K562 (cell line): ENCODE measurements around the gene POLR3A. TPM values are rescaled to one million over a fixed set of nuclear protein-coding genes. Genes with fewer than 3 reads are reported as not detected.

Experiments
- ATAC-seq: fragments of 200-7000 bp; cut with Tn5 transposase; 3 replicates; pipeline ENCODE4 v1.9.1; 2020; ENCODE audit warnings: moderate library complexity
- BruUV-seq: library from RNA; stranded (reverse); fragments of 400-500 nt; replicated peaks from 2 replicates; lab custom pipeline; 2021; lab: Mats Ljungman, UMichigan
- CTCF ChIA-PET: fragments of 300-600 bp; formaldehyde crosslinking; extraction: SDS; loops from one replicate; lab custom pipeline; 2021; ENCODE audit warnings: low intra/inter-chr PET ratio; lab: Yijun Ruan, JAX
- POLR2A ChIA-PET: fragments of 300-600, 350-650 bp; sonication (Branson Sonifier 250); formaldehyde crosslinking; extraction: SDS; loops from one replicate; lab custom pipeline; 2021; ENCODE audit warnings: antibody characterized with exemption, inconsistent platforms; lab: Yijun Ruan, JAX
- DNase-seq, 4 experiments: peaks; one replicate each; pipeline versions ENCODE4 v3.0.0 to v3.0.0-alpha.2; 2011 to 2018; ENCODE audit warnings: low spot score in 3 of 4, mixed read lengths in 3 of 4; ENCODE audit errors: extremely low read depth in 1 of 4
- FAIRE-seq: peaks from 2 replicates; lab custom pipeline; 2011; peaks lifted over from hg19 to GRCh38; lab: Jason Lieb, UNC
- H2AFZ ChIP-seq: 2 replicates; pipeline ENCODE4 v1.6.0; 2011; ENCODE audit warnings: low read depth, low read length, control low read depth, inconsistent platforms
- H3K27ac ChIP-seq: fragments of 200-600 bp; 3 replicates; pipeline ENCODE4 v1.8.0; 2011; ENCODE audit warnings: low read depth, mild to moderate bottlenecking, control low read depth, inconsistent platforms, low read length, moderate library complexity, mixed read lengths; ENCODE audit errors: extremely low read depth
- H3K27me3 ChIP-seq, 2 experiments: fragments of 300-600 bp in 1 of 2; 2 replicates in 1 of 2; 3 replicates in 1 of 2; pipeline versions ENCODE4 v1.6.0 to v1.8.0; 2011; ENCODE audit warnings: inconsistent platforms in 2 of 2, low read length in 2 of 2, mild to moderate bottlenecking in 1 of 2, mixed read lengths in 1 of 2, moderate library complexity in 1 of 2; ENCODE audit not compliant: control insufficient read depth in 2 of 2, insufficient read depth in 2 of 2
- H3K36me3 ChIP-seq: fragments of 300-600 bp; 3 replicates; pipeline ENCODE4 v1.8.0; 2011; ENCODE audit warnings: mild to moderate bottlenecking, low read length, inconsistent platforms; ENCODE audit not compliant: control insufficient read depth, insufficient read depth
- H3K4me1 ChIP-seq, 2 experiments: fragments of 200-600 bp in 1 of 2; replicated peaks in 1 of 2; 2 replicates in 1 of 2; 3 replicates in 1 of 2; pipeline versions ENCODE4 v1.5.1 to v1.8.0; 2011; ENCODE audit warnings: inconsistent platforms in 2 of 2, low read length in 2 of 2, mild to moderate bottlenecking in 1 of 2, mixed read lengths in 1 of 2, moderate library complexity in 1 of 2; ENCODE audit not compliant: control insufficient read depth in 2 of 2, insufficient read depth in 2 of 2
- H3K4me2 ChIP-seq: 2 replicates; pipeline ENCODE4 v1.6.1; 2011; ENCODE audit warnings: low read length, control low read depth, inconsistent platforms, mixed read lengths; ENCODE audit not compliant: insufficient read depth
- H3K4me3 ChIP-seq: fragments of 200-600 bp; sonication (generic), shearing (Covaris generic); 2 replicates; pipeline ENCODE4 v1.5.1; 2016; ENCODE audit warnings: control low read depth, inconsistent platforms
- H3K79me2 ChIP-seq: fragments of 200-600 bp; 3 replicates; pipeline ENCODE4 v1.8.0; 2011; ENCODE audit warnings: low read length, inconsistent platforms; ENCODE audit not compliant: control insufficient read depth, insufficient read depth
- H3K9ac ChIP-seq, 2 experiments: 2 replicates each; pipeline versions ENCODE4 v1.6.0 to v1.6.1; 2011; ENCODE audit warnings: low read depth in 2 of 2, low read length in 2 of 2, control low read depth in 1 of 2, inconsistent platforms in 1 of 2, mild to moderate bottlenecking in 1 of 2, mixed read lengths in 1 of 2; ENCODE audit not compliant: insufficient read depth in 1 of 2
- H3K9me1 ChIP-seq: one replicate; pipeline ENCODE4 v1.6.0; 2011; ENCODE audit warnings: inconsistent platforms, mild to moderate bottlenecking, low read length, moderate library complexity; ENCODE audit not compliant: control insufficient read depth, insufficient read depth
- H3K9me3 ChIP-seq: replicated peaks from 2 replicates; pipeline ENCODE4 v1.5.1; 2011; ENCODE audit warnings: low read depth, low read length, inconsistent platforms; ENCODE audit not compliant: control insufficient read depth, insufficient read depth
- H4K20me1 ChIP-seq: replicated peaks from 2 replicates; pipeline ENCODE4 v1.6.1; 2011; ENCODE audit warnings: low read length, inconsistent platforms, mixed read lengths; ENCODE audit not compliant: control insufficient read depth, insufficient read depth
- ATF6 ChIP-seq: sonication (generic); formaldehyde crosslinking; IDR thresholded peaks from 2 replicates; pipeline ENCODE4 v1.4.0; 2020; ENCODE audit warnings: mild to moderate bottlenecking, missing genetic modification reagents
- CGGBP1 ChIP-seq: fragments of 250-450 bp; sonication (Bioruptor Pico); IDR thresholded peaks from 2 replicates; pipeline ENCODE4 v1.9.0; 2021; ENCODE audit warnings: mild to moderate bottlenecking
- COPS2 ChIP-seq: fragments of 450-650 bp; conservative IDR thresholded peaks from 2 replicates; pipeline ENCODE4 v1.6.1; 2016; ENCODE audit warnings: mild to moderate bottlenecking, moderate library complexity
- CSDE1 ChIP-seq, 2 experiments: fragments of 450-650 bp; IDR thresholded peaks; 2 replicates each; pipeline ENCODE4 v1.6.1; 2016; ENCODE audit warnings: mild to moderate bottlenecking in 1 of 2
- CTBP1 ChIP-seq: fragments of 450-650 bp; IDR thresholded peaks from 2 replicates; pipeline ENCODE4 v1.6.1; 2016; ENCODE audit warnings: borderline replicate concordance
- FOXO4 ChIP-seq: fragments of 450-650 bp; formaldehyde crosslinking; IDR thresholded peaks from 2 replicates; pipeline ENCODE4 v1.4.0; 2020; ENCODE audit warnings: mild to moderate bottlenecking, moderate library complexity
- GABPB1 ChIP-seq: sonication (generic); formaldehyde crosslinking; IDR thresholded peaks from 2 replicates; pipeline ENCODE4 v1.8.0; 2022; ENCODE audit warnings: mild to moderate bottlenecking, missing genetic modification reagents
- KAT8 ChIP-seq: fragments of 450-650 bp; IDR thresholded peaks from 2 replicates; pipeline ENCODE4 v1.6.1; 2016; ENCODE audit warnings: low read depth, mild to moderate bottlenecking
- L3MBTL2 ChIP-seq: fragments of 450-650 bp; IDR thresholded peaks from 2 replicates; pipeline ENCODE4 v1.6.1; 2016; ENCODE audit warnings: mild to moderate bottlenecking, moderate library complexity
- MED1 ChIP-seq: sonication (generic); formaldehyde crosslinking; IDR thresholded peaks from 2 replicates; pipeline ENCODE4 v1.8.1; 2023; ENCODE audit warnings: missing genetic modification reagents, borderline replicate concordance
- OTX1 ChIP-seq: fragments of 450-650 bp; formaldehyde crosslinking; IDR thresholded peaks from 2 replicates; pipeline ENCODE4 v1.4.0; 2022; ENCODE audit warnings: mild to moderate bottlenecking
- RB1 ChIP-seq: fragments of 450-650 bp; IDR thresholded peaks from 2 replicates; pipeline ENCODE4 v1.6.1; 2017; ENCODE audit warnings: low read depth, mild to moderate bottlenecking
- SLC30A9 ChIP-seq: fragments of 250-450 bp; sonication (Bioruptor Pico); IDR thresholded peaks from 2 replicates; pipeline ENCODE4 v1.8.0; 2022; ENCODE audit warnings: mild to moderate bottlenecking, moderate library complexity
- SMC3 ChIP-seq: conservative IDR thresholded peaks from 2 replicates; pipeline ENCODE4 v1.6.1; 2011; ENCODE audit warnings: low read depth, low read length, improper control_type of control experiment; ENCODE audit not compliant: insufficient read depth
- SP1 ChIP-seq: sonication (generic); formaldehyde crosslinking; IDR thresholded peaks from 2 replicates; pipeline ENCODE4 v1.8.1; 2022; ENCODE audit warnings: mild to moderate bottlenecking, missing genetic modification reagents
- TCF3 ChIP-seq: sonication (generic); formaldehyde crosslinking; IDR thresholded peaks from 2 replicates; pipeline ENCODE4 v1.4.0; 2020; ENCODE audit warnings: mild to moderate bottlenecking, missing genetic modification reagents
- ZBTB17 ChIP-seq: fragments of 450-650 bp; formaldehyde crosslinking; IDR thresholded peaks from 2 replicates; pipeline ENCODE4 v1.4.0; 2020; ENCODE audit warnings: mild to moderate bottlenecking
- WGBS: fragments of 100-300 bp; shearing (Covaris generic); methylation state at CpG from one replicate; pipeline ENCODE4 v1.1.6; 2016; ENCODE audit warnings: low coverage, mixed read lengths; ENCODE audit not compliant: insufficient coverage; ENCODE audit errors: missing lambda C conversion rate; 5-methylcytosine and 5-hydroxymethylcytosine counted together
- in situ Hi-C: fragments of 300-500 bp; cut with MboI; formaldehyde crosslinking; loops from 4 replicates; pipeline ENCODE4 v1.15.0; 2018; ENCODE audit warnings: inconsistent platforms, mixed read lengths
- intact Hi-C: fragments of 100-400 bp; cut with micrococcal nuclease; formaldehyde crosslinking; loops from 2 replicates; pipeline ENCODE4 v1.14.2; 2022
- polyA plus RNA-seq, 8 experiments: library from polyadenylated mRNA; depleted of rRNA in 4 of 8; stranded (reverse) in 5 of 8; unstranded in 3 of 8; fragments of >200 nt; fragmentation: Nextera tagmentation in 2 of 8; fragmentation: Illumina TruSeq in 1 of 8; extraction: Ambion mirVana in 2 of 8; extraction: Trizol in 1 of 8; gene quantifications; 2 replicates each; pipeline versions ENCODE4 v1.2.1 to v1.2.3, GENCODE V29; 2011 to 2014; ENCODE audit warnings: inconsistent platforms in 1 of 8, missing spikeins in 1 of 8
- total RNA-seq, 7 experiments: library from RNA; depleted of rRNA in 6 of 7; stranded (reverse); fragments of >200 nt in 6 of 7; fragmentation: Illumina TruSeq in 2 of 7; extraction: Trizol in 2 of 7; gene quantifications; 2 replicates each; pipeline versions ENCODE4 v1.2.1 to v1.2.3, GENCODE V29; 2011 to 2021; ENCODE audit warnings: low replicate concordance in 1 of 7

The POLR3A gene
- total and polyA plus RNA-seq, 9 of the 15 experiments (the other 6 are each of a cell fraction or from before 2014, with no cell fraction given) = 14.9 to 37.0 (median 26.7) TPM

GRCh38 chr10:78049851-78050250 is 20.5 kb upstream of the POLR3A start (continued):
- TF ChIP-seq FOXO4 = no peak
- TF ChIP-seq CGGBP1 = no peak

GRCh38 chr10:78047314-78047891 is 18.1 kb upstream of the POLR3A start:
- in situ Hi-C loops = loop anchor here (25.0 kb wide), 1 partner anchor 1140 kb away; no protein-coding TSS in a partner anchor
- 25% methylated on average over 13 of the region's 13 CpGs for WGBS
- H3K36me3 ChIP-seq = peaks cover 4% of the 10 kb centered on the region
- H4K20me1 ChIP-seq = peaks cover 31% of the 10 kb centered on the region
- FAIRE-seq (peak; percentile 94), DNase-seq (peak; percentile 75 to 88 (median 77)), ATAC-seq (peak; percentile 83)
- H3K27me3 ChIP-seq = peaks cover 0 to under 1% of the 10 kb centered on the region in 2 experiments; a peak in 2 of 5 replicates
- no peak overlapping the region for H2AFZ ChIP-seq
- H3K9ac ChIP-seq = no peak overlapping the region
- ChIA-PET POLR2A (interaction anchor here (0.5 to 3.8 kb wide), 8 partner anchors 11 to 1301 kb away, joined by 3 to 21 read pairs (median 3); partner anchors contain the start of gene RPS24), CTCF (interaction anchor here (0.6 to 2.3 kb wide), 3 partner anchors 109 to 1149 kb away, joined by 3 to 11 read pairs (median 5); no protein-coding TSS in a partner anchor)
- peaks cover 0 to 17% of the 10 kb centered on the region in 2 experiments; a peak in 2 of 5 replicates for H3K4me1 ChIP-seq
- no peaks in the 10 kb centered on the region for H3K79me2 ChIP-seq
- no peak overlapping the region for H3K4me2 ChIP-seq
- no peak overlapping the region for H3K4me3 ChIP-seq
- no TSS peak for BruUV-seq
- no peaks in the 10 kb centered on the region for H3K9me3 ChIP-seq
- intact Hi-C loops = loop anchor here (5.0 to 10.0 kb wide), 4 partner anchors 120 to 1150 kb away; no protein-coding TSS in a partner anchor
- H3K9me1 ChIP-seq = peaks cover 5% of the 10 kb centered on the region
- no peak overlapping the region for H3K27ac ChIP-seq
- TF ChIP-seq ATF6 (CRISPR knock-in tag) (no peak), CSDE1 (IDR thresholded peaks at IDR 0.05) (no peak), CTBP1 (peak; percentile 49; the same call in 1 of the 2 replicates), RB1 (peak; percentile 37; the same call in 1 of the 2 replicates), GABPB1 (CRISPR knock-in tag) (peak; percentile 28; the same call in 1 of the 2 replicates), MED1 (CRISPR knock-in tag) (no peak), OTX1 (0 out of 2 replicates have a peak, but pooled peaks have one; percentile 28), L3MBTL2 (peak; percentile 37; the same call in 1 of the 2 replicates), COPS2 (no peak), SLC30A9 (CRISPR knock-in tag) (no peak), ZBTB17 (no peak), SP1 (no peak), SMC3 (peak; percentile 90), TCF3 (CRISPR knock-in tag) (no peak), KAT8 (no peak)
